SK-MEL-5 (cell line): ENCODE results near the gene DUS3L. TPM values are rescaled to one million over a fixed set of nuclear protein-coding genes. Genes with fewer than 3 reads are reported as not detected.
A peak's percentile ranks its signal among the peaks of the same experiment; 100 is the strongest.
"Not testable (repeated sequence)": the region's sequence is repeated elsewhere in the genome, so short reads cannot be mapped to it uniquely, and the experiment has no call there.

ENCODE experiments used
- DNase-seq: peaks from one replicate; pipeline ENCODE4 v3.0.0-alpha.2; 2016; ENCODE audit warnings: low read depth, low spot score
- in situ Hi-C: cut with HindIII; loops from 2 replicates; pipeline ENCODE4 v1.10.0; 2016; ENCODE audit warnings: low sequenced_read_pairs, high pct_unique_total_duplicates, low pct_unique_long_range_greater_than_20kb
- total RNA-seq: library from RNA; depleted of rRNA; stranded (reverse); fragments of >200 nt; shearing (Covaris generic); gene quantifications from 2 replicates; pipeline ENCODE4 v1.2.3, GENCODE V29; 2014

The DUS3L gene
- total RNA-seq, 1 experiment from 2014 or later = 52.9 TPM

GRCh38 chr19:5786593-5787408 lies 4.2 kb downstream of the DUS3L start:
- no peak for DNase-seq
- in situ Hi-C loops = no loop called here

GRCh38 chr19:5785423-5785822 lies 5.5 kb downstream of the DUS3L start:
- DNase-seq = no peak
- in situ Hi-C loops = no loop called here

GRCh38 chr19:5784581-5785147 lies 6.3 kb downstream of the DUS3L start, which contains the start of gene PRR22:
PRR22 (minus strand) TSS chr19:5784746; CDS start chr19:5784660, 86 bp downstream.
- in situ Hi-C loops = no loop called here

DNA sequence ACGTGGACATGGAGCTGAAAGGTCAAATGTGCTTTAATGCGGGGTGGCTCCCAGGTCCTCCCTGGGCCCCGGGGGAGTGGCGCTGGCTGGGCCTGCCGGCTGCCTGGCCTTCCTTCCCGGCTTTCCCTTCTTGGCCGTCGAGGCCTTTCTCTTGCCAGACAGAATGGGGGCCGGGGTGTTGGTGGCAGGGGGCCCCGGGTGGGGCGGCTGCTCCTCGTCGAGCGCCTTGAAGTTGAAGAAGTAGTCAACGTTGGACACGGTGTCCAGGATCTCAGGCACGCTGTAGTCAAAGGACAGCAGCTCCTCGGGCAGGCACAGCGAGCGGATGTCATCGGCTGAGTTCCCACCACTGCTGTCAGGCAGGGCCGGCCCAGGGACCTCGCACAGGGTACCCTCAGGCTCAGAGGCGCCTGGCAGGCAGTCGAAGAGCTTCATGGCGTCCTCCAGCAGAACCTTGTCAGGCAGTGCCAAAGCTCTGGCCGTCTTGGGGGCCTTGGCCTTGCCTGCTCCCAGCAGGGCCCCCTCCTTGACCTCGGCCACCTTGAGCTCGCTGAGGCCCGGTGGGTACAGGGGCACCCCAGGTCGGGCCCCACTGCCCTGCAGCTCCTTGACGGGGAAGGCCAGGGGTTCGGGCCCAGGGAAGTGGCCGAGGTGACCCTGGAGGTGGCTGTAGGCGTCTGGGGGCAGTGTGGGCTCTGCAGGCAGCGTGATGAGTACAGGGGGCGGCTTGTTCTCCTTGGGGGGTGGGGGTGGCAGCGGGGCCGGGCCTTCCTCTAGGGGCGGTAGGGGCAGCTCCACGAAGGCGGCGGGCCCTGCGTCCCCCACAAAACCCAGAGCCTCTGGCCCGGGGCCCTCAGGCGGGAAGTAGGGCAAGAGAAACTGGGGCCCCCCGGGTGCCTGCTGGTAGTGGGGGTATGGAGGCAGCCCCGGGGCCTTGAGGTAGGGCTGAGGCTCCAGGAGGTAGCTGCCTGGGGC lies 7.7 kb downstream of the DUS3L start:
- no peak for DNase-seq
- in situ Hi-C loops = no loop called here

More at GRCh38 chr19:5784581-5785147, 6.3 kb downstream of the DUS3L start, which contains the start of gene PRR22:
- DNase-seq = no peak

GRCh38 chr19:5782322-5782721 lies 8.6 kb downstream of the DUS3L start:
- DNase-seq = no peak
- in situ Hi-C loops = no loop called here

- DNase-seq, in situ Hi-C loops: not testable (repeated sequence)
These were observed 10.0 kb downstream of the DUS3L start for GRCh38 chr19:5780916-5781315.

DNA sequence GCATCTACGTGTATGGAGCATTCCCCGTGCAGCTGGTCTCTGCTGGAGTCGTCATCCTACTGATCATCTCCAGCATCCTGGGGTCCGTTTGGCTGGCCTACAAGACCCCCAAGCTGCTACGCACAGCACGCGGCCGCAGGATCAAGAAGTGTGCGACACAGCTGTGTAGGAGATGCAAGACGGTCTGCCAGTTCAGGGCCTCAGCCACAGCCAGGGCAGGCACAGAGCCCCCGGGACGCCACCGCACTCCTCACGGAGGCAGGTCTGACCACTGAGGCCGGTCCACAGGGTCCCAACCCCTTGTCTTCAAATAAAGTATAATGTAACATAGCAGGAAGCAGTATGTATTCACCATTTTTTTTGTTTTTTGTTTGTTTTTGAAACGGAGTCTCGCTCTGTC lies 12.6 kb downstream of the DUS3L start:
- in situ Hi-C loops = no loop called here
- no peak for DNase-seq

DNA sequence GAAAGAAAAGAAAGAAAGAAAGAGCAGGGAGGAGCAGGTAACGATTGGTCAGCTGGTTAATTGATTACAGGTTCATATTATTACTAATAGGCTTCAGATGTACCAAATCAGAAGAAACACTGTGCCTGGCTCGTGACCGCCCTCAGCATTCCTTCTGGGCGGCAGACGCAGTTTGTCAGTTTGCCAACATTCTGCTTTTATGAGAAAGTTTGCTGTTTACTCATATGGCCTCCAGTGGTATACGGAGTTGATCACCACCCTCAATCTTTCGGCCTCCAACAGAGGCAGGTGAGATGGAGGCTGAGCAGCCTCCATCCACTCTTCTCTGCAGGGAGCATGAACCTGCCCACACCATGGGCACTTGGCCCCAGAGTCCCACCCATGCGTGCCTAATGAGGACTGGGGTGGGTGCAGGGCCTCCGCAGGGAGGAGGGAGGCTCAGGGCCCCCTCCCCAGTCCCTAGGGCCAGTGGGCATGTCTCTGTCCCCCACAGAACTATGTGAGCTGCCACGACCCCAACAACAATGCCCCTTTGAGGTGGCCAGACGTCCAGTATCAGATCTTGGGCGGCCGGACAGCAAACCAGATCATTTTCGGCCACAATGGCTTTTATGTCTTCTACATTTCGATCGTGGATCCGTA lies 15.2 kb downstream of the DUS3L start:
- DNase-seq = peak; percentile 22
- in situ Hi-C loops = no loop called here

GRCh38 chr19:5774921-5775320 lies 16.0 kb downstream of the DUS3L start:
- in situ Hi-C loops = no loop called here
- no peak for DNase-seq

DNA sequence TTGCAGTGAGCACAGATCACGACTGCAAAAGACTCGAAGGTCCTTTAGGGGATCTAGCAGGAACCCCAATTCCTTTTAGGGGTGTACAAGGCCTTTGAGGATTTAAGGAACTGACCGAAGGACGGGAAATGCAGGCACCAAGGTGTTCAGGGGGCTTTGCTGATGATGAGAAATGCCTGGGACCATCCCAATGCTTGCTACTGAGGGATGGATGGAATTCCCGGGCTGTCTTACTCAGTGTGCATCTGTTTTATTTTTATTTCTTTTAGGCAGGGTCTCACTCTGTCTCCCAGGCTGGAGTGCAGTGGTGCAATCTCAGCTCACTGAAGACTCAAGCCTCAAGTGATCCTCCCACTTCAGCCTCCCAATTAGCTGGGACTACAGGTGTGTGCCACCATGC lies 17.7 kb downstream of the DUS3L start:
- no peak for DNase-seq
- in situ Hi-C loops = no loop called here

- no peak for DNase-seq
- in situ Hi-C loops = no loop called here
These were observed 18.5 kb downstream of the DUS3L start for GRCh38 chr19:5772416-5772815.

- no peak for DNase-seq
- in situ Hi-C loops = no loop called here
These were observed 23.0 kb downstream of the DUS3L start for GRCh38 chr19:5767949-5768348.

DNA sequence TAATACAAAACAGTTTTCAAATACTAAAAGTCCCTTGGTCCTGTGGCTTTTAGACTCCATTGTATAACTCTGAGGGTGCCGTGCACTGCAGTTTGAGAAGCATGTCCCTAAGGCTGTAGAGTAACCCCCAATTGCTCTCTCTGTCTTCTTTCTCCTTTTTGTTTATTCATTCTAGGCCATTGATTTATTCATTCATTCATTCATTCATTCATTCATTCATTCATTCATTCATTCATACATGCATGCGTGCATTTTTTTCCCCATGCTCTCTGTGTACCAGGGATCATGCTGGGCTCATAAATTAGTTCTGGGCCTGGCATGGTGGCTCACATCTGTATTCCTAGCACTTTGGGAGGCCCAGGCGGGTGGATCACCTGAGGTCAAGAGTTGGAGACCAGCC lies 25.7 kb downstream of the DUS3L start:
- DNase-seq = no peak
- in situ Hi-C loops = no loop called here

- in situ Hi-C loops = no loop called here
- no peak for DNase-seq
These were observed 28.2 kb downstream of the DUS3L start for GRCh38 chr19:5762608-5763217.

DNA sequence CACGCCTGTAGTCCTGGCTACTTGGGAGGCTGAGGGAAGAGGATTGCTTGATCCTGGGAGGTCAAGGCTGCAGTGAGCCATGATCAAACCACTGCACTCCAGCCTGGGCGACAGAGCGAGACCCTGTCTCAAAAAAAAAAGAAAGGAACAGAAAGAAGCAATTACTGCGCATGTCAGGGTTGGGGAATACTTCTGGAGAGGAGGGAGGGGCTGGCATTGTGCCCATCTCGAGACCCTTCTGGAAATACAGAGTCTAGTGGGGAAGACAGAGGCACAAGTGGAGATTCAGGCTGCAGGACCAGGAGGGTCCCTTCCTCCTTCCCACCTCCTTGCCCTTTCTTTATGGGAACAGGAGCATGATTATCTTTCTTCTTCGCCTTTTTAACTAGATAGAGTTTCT lies 37.2 kb downstream of the DUS3L start:
- in situ Hi-C loops = no loop called here
- DNase-seq = no peak

- in situ Hi-C loops = no loop called here
- no peak for DNase-seq
These were observed 39.3 kb downstream of the DUS3L start for GRCh38 chr19:5751709-5752108.

GRCh38 chr19:5749505-5749904 lies 41.5 kb downstream of the DUS3L start:
- no peak for DNase-seq
- in situ Hi-C loops = no loop called here
